CD4-positive, alpha-beta T cell (primary cell): ENCODE results near the gene KRT82. TPM values are rescaled to one million over a fixed set of nuclear protein-coding genes. Genes with fewer than 3 reads are reported as not detected.
"Not testable (repeated sequence)": the region's sequence is repeated elsewhere in the genome, so short reads cannot be mapped to it uniquely, and the experiment has no call there.

Experiments
- ATAC-seq: fragments of 200-7000 bp; cut with Tn5 transposase; one replicate; pipeline ENCODE4 v1.10.0; 2022; ENCODE audit warnings: mild to moderate bottlenecking; ENCODE audit not compliant: poor library complexity
- CTCF ChIA-PET: fragments of 350-600 bp; sonication (Branson Sonifier 250); formaldehyde crosslinking; loops from one replicate; lab custom pipeline; 2021; ENCODE audit warnings: antibody characterized with exemption, inconsistent platforms; lab: Charles Lee
- POLR2A ChIA-PET: fragments of 350-600 bp; sonication (Branson Sonifier 250); formaldehyde crosslinking; loops from one replicate; lab custom pipeline; 2021; ENCODE audit warnings: antibody characterized with exemption, inconsistent platforms; lab: Charles Lee
- DNase-seq, 14 experiments: peaks; one replicate each; pipeline ENCODE4 v3.0.0-alpha.2; 2013 to 2020; ENCODE audit warnings: mixed read lengths in 2 of 14
- H3K27ac ChIP-seq, 2 donors: one replicate each; pipeline versions ENCODE4 v1.5.1 to v1.7.0; 2013; ENCODE audit warnings: low read length in 2 of 2, low read depth in 1 of 2, mild to moderate bottlenecking in 1 of 2
- H3K27me3 ChIP-seq, 2 experiments: 1 replicate in 1 of 2; 2 replicates in 1 of 2; pipeline versions ENCODE4 v1.6.1 to v1.7.0; 2013; ENCODE audit warnings: low read length in 2 of 2, control low read depth in 1 of 2, mild to moderate bottlenecking in 1 of 2, moderate library complexity in 1 of 2; ENCODE audit not compliant: insufficient read depth in 2 of 2, control insufficient read depth in 1 of 2
- H3K36me3 ChIP-seq: one replicate; pipeline ENCODE4 v1.6.1; 2013; ENCODE audit warnings: low read length, control low read depth; ENCODE audit not compliant: insufficient read depth
- H3K4me1 ChIP-seq: one replicate; pipeline ENCODE4 v1.6.1; 2013; ENCODE audit warnings: low read length, control low read depth; ENCODE audit not compliant: insufficient read depth
- H3K4me3 ChIP-seq: one replicate; pipeline ENCODE4 v1.5.1; 2013; ENCODE audit warnings: mild to moderate bottlenecking, low read length, moderate library complexity
- H3K9me3 ChIP-seq, 2 experiments: 1 replicate in 1 of 2; 2 replicates in 1 of 2; pipeline versions ENCODE4 v1.6.1 to v1.7.0; 2013; ENCODE audit warnings: low read length in 2 of 2, mild to moderate bottlenecking in 2 of 2, control low read depth in 1 of 2, moderate library complexity in 1 of 2; ENCODE audit not compliant: control insufficient read depth in 1 of 2, insufficient read depth in 1 of 2
- H3K27ac Mint-ChIP-seq: one replicate; pipeline ENCODE4 v1.8.0; 2020; ENCODE audit warnings: mixed read lengths
- H3K27me3 Mint-ChIP-seq: one replicate; pipeline ENCODE4 v1.8.0; 2021; ENCODE audit warnings: mixed read lengths
- H3K36me3 Mint-ChIP-seq: one replicate; pipeline ENCODE4 v1.8.0; 2021; ENCODE audit warnings: low read depth, mixed read lengths
- H3K4me1 Mint-ChIP-seq: one replicate; pipeline ENCODE4 v1.8.0; 2021; ENCODE audit warnings: low read depth, mixed read lengths
- H3K4me3 Mint-ChIP-seq: one replicate; pipeline ENCODE4 v1.8.0; 2020; ENCODE audit warnings: mild to moderate bottlenecking, mixed read lengths
- H3K9me3 Mint-ChIP-seq: one replicate; pipeline ENCODE4 v1.8.0; 2020; ENCODE audit warnings: mixed read lengths
- CTCF ChIP-seq: fragments of 200-600 bp; IDR thresholded peaks from one replicate; pipeline ENCODE4 v1.8.0; 2022; ENCODE audit warnings: antibody characterized with exemption, mild to moderate bottlenecking
- intact Hi-C, 2 experiments: fragments of 100-400 bp; cut with DNase I in 1 of 2; cut with micrococcal nuclease in 1 of 2; formaldehyde crosslinking; loops; one replicate each; pipeline versions ENCODE4 v1.15.1 to v1.9.0; 2023 to 2025; cut with DNase I, micrococcal nuclease
- total RNA-seq, 174 experiments: library from RNA in 2 of 174; stranded (reverse) in 2 of 174; gene quantifications; one replicate each; pipeline ENCODE4 v1.2.3 and lab custom pipeline; 2021 to 2026

KRT82 gene
- total RNA-seq, 2 experiments from 2014 or later: not detected

DNA sequence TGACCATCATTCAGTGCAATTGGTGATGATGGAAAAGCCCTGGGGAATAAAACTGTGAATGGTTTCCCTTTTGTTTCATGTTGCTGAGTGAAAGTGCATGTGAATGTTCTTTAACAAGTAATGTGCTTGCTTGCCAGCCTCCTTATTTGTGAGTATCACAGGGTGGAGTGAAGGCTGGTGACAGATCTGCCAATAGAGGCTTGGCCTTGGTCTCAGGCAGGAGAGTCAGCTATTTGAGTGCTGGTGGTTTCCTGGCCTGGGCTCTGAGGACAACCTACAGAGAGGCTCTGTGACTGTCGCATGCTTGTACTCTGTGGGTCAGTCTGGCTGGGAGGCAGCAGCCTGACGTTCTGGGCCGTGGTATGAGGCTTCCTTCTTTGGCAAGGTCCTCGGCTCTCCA is 59.5 kb downstream of the KRT82 start:
- CTCF ChIA-PET: no interaction called here
- H3K36me3 Mint-ChIP-seq: no peaks in the 10 kb centered on the region

GRCh38 chr12:52345041-52345440 is 61.1 kb downstream of the KRT82 start:
- H3K9me3 ChIP-seq, H3K9me3 Mint-ChIP-seq, ATAC-seq, H3K4me3 Mint-ChIP-seq, H3K27ac Mint-ChIP-seq, H3K27me3 ChIP-seq, POLR2A ChIA-PET, H3K4me1 Mint-ChIP-seq, H3K27ac ChIP-seq, CTCF ChIA-PET, H3K36me3 Mint-ChIP-seq, DNase-seq, H3K4me1 ChIP-seq, H3K36me3 ChIP-seq, H3K27me3 Mint-ChIP-seq, intact Hi-C loops, H3K4me3 ChIP-seq: not testable (repeated sequence)

More for the DNA sequence above, 59.5 kb downstream of the KRT82 start:
- peaks cover 10% of the 10 kb centered on the region for H3K4me1 ChIP-seq
- ATAC-seq (no peak), DNase-seq (no peak)
- H3K4me1 Mint-ChIP-seq: peaks cover 7% of the 10 kb centered on the region
- intact Hi-C loops: no loop called here
- no peak overlapping the region for H3K27ac ChIP-seq
- H3K4me3 ChIP-seq: no peak overlapping the region
- H3K9me3 ChIP-seq: peaks cover 0 to 5% of the 10 kb centered on the region in 2 experiments
- no peaks in the 10 kb centered on the region for H3K9me3 Mint-ChIP-seq
- H3K4me3 Mint-ChIP-seq: no peak overlapping the region
- H3K27me3 Mint-ChIP-seq: peaks cover 4% of the 10 kb centered on the region
- POLR2A ChIA-PET: no interaction called here
- H3K27me3 ChIP-seq: no peaks in the 10 kb centered on the region
- TF ChIP-seq CTCF: no peak
- no peaks in the 10 kb centered on the region for H3K36me3 ChIP-seq
- no peak overlapping the region for H3K27ac Mint-ChIP-seq

- Mint-ChIP-seq H3K27me3 (peaks cover 4% of the 10 kb centered on the region), H3K27ac (no peak overlapping the region), H3K9me3 (no peaks in the 10 kb centered on the region), H3K4me1 (no peaks in the 10 kb centered on the region), H3K4me3 (no peak overlapping the region), H3K36me3 (no peaks in the 10 kb centered on the region)
- H3K4me1 ChIP-seq: no peaks in the 10 kb centered on the region
- no peak for DNase-seq
- peaks cover 0 to 5% of the 10 kb centered on the region in 2 experiments for H3K9me3 ChIP-seq
- H3K36me3 ChIP-seq: no peaks in the 10 kb centered on the region
- intact Hi-C loops: no loop called here
- no peak overlapping the region for H3K4me3 ChIP-seq
- no peak overlapping the region for H3K27ac ChIP-seq
- no peaks in the 10 kb centered on the region for H3K27me3 ChIP-seq
- no peak for TF ChIP-seq CTCF
- no peak for ATAC-seq
- ChIA-PET CTCF (interaction anchor here (0.6 kb wide), 1 partner anchor 18 kb away, joined by 3 read pairs; no protein-coding TSS in a partner anchor), POLR2A (no interaction called here)
Observed at GRCh38 chr12:52344111-52344510, 62.0 kb downstream of the KRT82 start.

Other genes starting within 250 kb of the KRT82 start
- not detected for gene KRT80, start 214.3 kb downstream of the KRT82 start, total RNA-seq
- gene KRT7, start 173.1 kb downstream of the KRT82 start, total RNA-seq: not detected
- not detected for gene KRT86, start 131.7 kb downstream of the KRT82 start, total RNA-seq
- gene KRT81, start 114.8 kb downstream of the KRT82 start, total RNA-seq: not detected
- gene KRT83, start 84.9 kb downstream of the KRT82 start, total RNA-seq: not detected
- gene KRT85, start 38.9 kb downstream of the KRT82 start, total RNA-seq: not detected
- gene KRT84, start 20.7 kb downstream of the KRT82 start, total RNA-seq: not detected
- not detected for gene KRT75, start 28.0 kb upstream of the KRT82 start, total RNA-seq
- not detected for gene KRT6B, start 45.8 kb upstream of the KRT82 start, total RNA-seq
- not detected for gene KRT6C, start 67.5 kb upstream of the KRT82 start, total RNA-seq
- not detected for gene KRT6A, start 86.9 kb upstream of the KRT82 start, total RNA-seq
- gene KRT5, start 114.1 kb upstream of the KRT82 start, total RNA-seq: under 1 TPM; 0.60 to 0.81 TPM
- not detected for gene KRT71, start 146.8 kb upstream of the KRT82 start, total RNA-seq
- gene KRT74, start 167.5 kb upstream of the KRT82 start, total RNA-seq: under 1 TPM; 0.30 to 0.34 TPM
- gene KRT72, start 195.1 kb upstream of the KRT82 start, total RNA-seq: 10 to 100 TPM; 82.2 to 83.4 TPM
- gene KRT73, start 212.2 kb upstream of the KRT82 start, total RNA-seq: 10 to 100 TPM; 67.2 to 69.7 TPM
- 1 to 10 TPM; 1.7 to 2.1 TPM for gene KRT2, start 245.9 kb upstream of the KRT82 start, total RNA-seq